A549 (cell line): ENCODE measurements around the gene ARMH1. TPM values are rescaled to one million over a fixed set of nuclear protein-coding genes. Genes with fewer than 3 reads are reported as not detected.
A peak's percentile ranks its signal among the peaks of the same experiment; 100 is the strongest.

Source experiments
- CEBPB ChIP-seq, 2 experiments: fragments of >200 bp in 1 of 2; sonication (Bioruptor Twin) in 1 of 2; formaldehyde crosslinking in 1 of 2; IDR thresholded peaks; 2 replicates each; pipeline ENCODE4 v1.6.1; 2012 to 2016
- CHD4 ChIP-seq: fragments of 200-600 bp; sonication (generic); IDR thresholded peaks from 2 replicates; pipeline ENCODE4 v1.6.1; 2016; ENCODE audit warnings: antibody characterized with exemption, mild to moderate bottlenecking, borderline replicate concordance
- CTCF ChIP-seq: fragments of >200 bp; sonication (Bioruptor Twin); formaldehyde crosslinking; IDR thresholded peaks from 3 replicates; pipeline ENCODE4 v1.5.1; 2016
- E2F6 ChIP-seq: IDR thresholded peaks from 2 replicates; pipeline ENCODE4 v1.6.1; 2012; ENCODE audit warnings: low read depth, borderline replicate concordance
- EHMT2 ChIP-seq: fragments of 200-600 bp; sonication (generic); IDR thresholded peaks from 2 replicates; pipeline ENCODE4 v1.6.1; 2016; ENCODE audit warnings: antibody characterized with exemption, low read depth, mild to moderate bottlenecking, moderate library complexity
- FOSB ChIP-seq: fragments of 250-450 bp; sonication (Bioruptor Pico); IDR thresholded peaks from 2 replicates; pipeline ENCODE4 v1.5.0; 2020; ENCODE audit warnings: mild to moderate bottlenecking, moderate library complexity
- FOXS1 ChIP-seq: fragments of 250-450 bp; sonication (Bioruptor Pico); IDR thresholded peaks from 2 replicates; pipeline ENCODE4 v1.5.0; 2020; ENCODE audit warnings: mild to moderate bottlenecking, moderate library complexity
- HMGXB4 ChIP-seq: fragments of 250-450 bp; sonication (Bioruptor Pico); IDR thresholded peaks from 2 replicates; pipeline ENCODE4 v1.5.0; 2021; ENCODE audit warnings: mild to moderate bottlenecking, moderate library complexity, borderline replicate concordance
- HOXA7 ChIP-seq: fragments of 250-450 bp; sonication (Bioruptor Pico); IDR thresholded peaks from 2 replicates; pipeline ENCODE4 v1.5.0; 2020; ENCODE audit warnings: mild to moderate bottlenecking, moderate library complexity
- HOXB13 ChIP-seq: fragments of 250-450 bp; sonication (Bioruptor Pico); IDR thresholded peaks from 2 replicates; pipeline ENCODE4 v1.5.0; 2020; ENCODE audit warnings: low read depth, mild to moderate bottlenecking, moderate library complexity
- HOXB5 ChIP-seq: fragments of 250-450 bp; sonication (Bioruptor Pico); IDR thresholded peaks from 2 replicates; pipeline ENCODE4 v1.5.0; 2020; ENCODE audit warnings: mild to moderate bottlenecking, moderate library complexity
- KDM1A ChIP-seq: fragments of 200-600 bp; sonication (generic); IDR thresholded peaks from 2 replicates; pipeline ENCODE4 v1.6.1; 2016; ENCODE audit warnings: low read depth, mild to moderate bottlenecking
- KDM5A ChIP-seq: fragments of 200-600 bp; sonication (generic); IDR thresholded peaks from 2 replicates; pipeline ENCODE4 v1.6.1; 2016; ENCODE audit warnings: antibody characterized with exemption, mild to moderate bottlenecking
- MAFK ChIP-seq: fragments of 450-650 bp; IDR thresholded peaks from 2 replicates; pipeline ENCODE4 v1.6.1; 2014; ENCODE audit not compliant: partially characterized antibody
- MAZ ChIP-seq: fragments of 150-350 bp; IDR thresholded peaks from 2 replicates; pipeline ENCODE4 v1.6.1; 2014; ENCODE audit warnings: antibody characterized with exemption, low read depth, low read length, borderline replicate concordance
- NPAS2 ChIP-seq: fragments of 250-450 bp; sonication (Bioruptor Pico); IDR thresholded peaks from 2 replicates; pipeline ENCODE4 v1.8.0; 2022; ENCODE audit warnings: mild to moderate bottlenecking, moderate library complexity, borderline replicate concordance
- PBX3 ChIP-seq: IDR thresholded peaks from 2 replicates; pipeline ENCODE4 v1.6.1; 2012
- PHF8 ChIP-seq: fragments of 200-600 bp; sonication (generic); IDR thresholded peaks from 2 replicates; pipeline ENCODE4 v1.6.1; 2016; ENCODE audit warnings: low read depth, mild to moderate bottlenecking, antibody characterized with exemption, moderate library complexity, borderline replicate concordance
- POLR2AphosphoS2 ChIP-seq: conservative IDR thresholded peaks from 2 replicates; pipeline ENCODE4 v1.6.1; 2012; ENCODE audit warnings: low read length, improper control_type of control experiment, inconsistent platforms
- RARB ChIP-seq: fragments of 250-450 bp; sonication (Bioruptor Pico); IDR thresholded peaks from 2 replicates; pipeline ENCODE4 v1.8.0; 2021; ENCODE audit warnings: mild to moderate bottlenecking, moderate library complexity
- RFX5 ChIP-seq: fragments of 450-650 bp; IDR thresholded peaks from 2 replicates; pipeline ENCODE4 v1.7.1; 2014; ENCODE audit warnings: antibody characterized with exemption, mild to moderate bottlenecking, moderate library complexity
- RNF2 ChIP-seq: fragments of 200-600 bp; sonication (generic); IDR thresholded peaks from 2 replicates; pipeline ENCODE4 v1.6.1; 2016; ENCODE audit warnings: low read depth, mild to moderate bottlenecking, antibody characterized with exemption, moderate library complexity, borderline replicate concordance
- USF2 ChIP-seq: fragments of 450-650 bp; IDR thresholded peaks from 2 replicates; pipeline ENCODE4 v1.6.1; 2014; ENCODE audit warnings: antibody characterized with exemption
- ZC3H11A ChIP-seq: fragments of 450-650 bp; IDR thresholded peaks from 2 replicates; pipeline ENCODE4 v1.6.1; 2014; ENCODE audit warnings: antibody characterized with exemption, mild to moderate bottlenecking
- ZFP36 ChIP-seq: fragments of 450-650 bp; IDR thresholded peaks from 2 replicates; pipeline ENCODE4 v1.6.1; 2014; ENCODE audit warnings: borderline replicate concordance; ENCODE audit not compliant: partially characterized antibody
- ZSCAN20 ChIP-seq: fragments of 250-450 bp; sonication (Bioruptor Pico); IDR thresholded peaks from 2 replicates; pipeline ENCODE4 v1.8.0; 2022; ENCODE audit warnings: mild to moderate bottlenecking, moderate library complexity
- polyA plus RNA-seq, 4 experiments: library from polyadenylated mRNA; depleted of rRNA in 3 of 4; stranded (reverse); fragments of >200 nt; fragmentation: RNase III in 1 of 4; extraction: RNeasy Plus Mini Kit Qiagen cat#74134 plus additional on column Dnase treatment in 1 of 4; gene quantifications; 2 replicates in 3 of 4; 3 replicates in 1 of 4; pipeline ENCODE4 v1.2.3, GENCODE V29; 2011 to 2017
- TF ChIP-seq, protein P1 (sequence below): fragments of 200-600 bp; sonication (generic); IDR thresholded peaks from 2 replicates; pipeline ENCODE4 v1.6.1; 2016; ENCODE audit warnings: antibody characterized with exemption, mild to moderate bottlenecking, moderate library complexity
- TF ChIP-seq, protein P2 (sequence below): IDR thresholded peaks from 2 replicates; pipeline ENCODE4 v1.6.1; 2012
- TF ChIP-seq, protein P3 (sequence below): fragments of 250-450 bp; sonication (Bioruptor Pico); IDR thresholded peaks from 2 replicates; pipeline ENCODE4 v1.5.0; 2020; ENCODE audit warnings: low read depth, mild to moderate bottlenecking, moderate library complexity

The ARMH1 gene
- polyA plus RNA-seq, 2 of the 4 experiments (the other 2 are of a cell fraction), result 2.4 to 2.7 TPM

DNA sequence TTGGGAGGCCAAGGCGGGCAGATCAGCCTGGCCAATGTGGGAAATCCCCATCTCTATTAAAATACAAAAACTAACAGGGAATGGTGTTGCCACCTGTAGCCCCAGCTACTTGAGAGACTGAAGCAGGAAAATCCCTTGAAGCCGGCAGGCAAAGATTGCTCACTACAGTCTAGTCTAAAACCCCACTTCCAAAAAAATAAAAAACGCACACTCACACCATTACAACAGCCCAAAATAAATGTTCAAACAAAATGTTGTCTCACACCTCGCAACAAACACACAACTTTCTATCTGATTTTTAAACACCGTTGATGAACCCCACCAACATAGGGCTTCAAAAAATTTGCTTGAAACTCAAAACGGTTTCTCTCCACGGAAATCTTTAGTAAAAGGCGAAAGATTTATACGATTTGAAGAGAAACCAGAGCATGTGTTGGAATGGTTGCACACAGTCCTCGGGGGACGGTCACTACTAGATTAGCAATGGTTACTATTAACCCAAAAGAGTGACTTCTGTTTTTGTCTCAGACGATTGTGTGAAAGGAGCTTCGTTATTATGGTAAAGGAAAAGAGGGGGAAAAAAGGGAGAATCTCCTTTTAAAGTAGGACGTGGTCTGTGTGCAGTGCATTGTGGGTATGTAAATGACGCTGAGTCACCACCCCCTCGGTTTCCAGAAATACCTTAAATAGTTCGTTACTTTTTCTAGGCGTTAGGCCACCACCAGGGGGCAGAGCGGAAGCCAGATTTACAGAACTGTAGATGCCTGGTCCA, 56.4 kb downstream of the ARMH1 start, which contains the start of gene RNU5D-1 (continued):
- TF ChIP-seq PHF8 (no peak), NPAS2 (CRISPR knock-in tag) (no peak), HOXB13 (CRISPR knock-in tag) (peak; percentile 57; the same call in 1 of the 2 replicates), E2F6 (peak; percentile 92), PBX3 (peak; percentile 74; the same call in 1 of the 2 replicates), MAZ (peak; percentile 33; the same call in 1 of the 2 replicates), HOXB5 (CRISPR knock-in tag) (peak; percentile 48; the same call in 1 of the 2 replicates), RFX5 (no peak), KDM1A (no peak), MAFK (peak; percentile 29), RARB (CRISPR knock-in tag) (peak; percentile 99), ZC3H11A (no peak), RNF2 (no peak; the same call in 1 of the 2 replicates), CEBPB (IDR thresholded peaks at IDR 0.05) (no peak), FOSB (CRISPR knock-in tag) (peak; percentile 99), ZSCAN20 (CRISPR knock-in tag) (no peak; the same call in 1 of the 2 replicates), HOXA7 (peak; percentile 99), USF2 (no peak), FOXS1 (CRISPR knock-in tag) (peak; percentile 14; the same call in 1 of the 2 replicates), KDM5A (no peak), CTCF (peak; percentile 68), ZFP36 (no peak), POLR2AphosphoS2 (no peak), CHD4 (no peak), EHMT2 (no peak), HMGXB4 (CRISPR knock-in tag) (peak; percentile 95; the same call in 1 of the 2 replicates)
- TF ChIP-seq, protein P1, sequence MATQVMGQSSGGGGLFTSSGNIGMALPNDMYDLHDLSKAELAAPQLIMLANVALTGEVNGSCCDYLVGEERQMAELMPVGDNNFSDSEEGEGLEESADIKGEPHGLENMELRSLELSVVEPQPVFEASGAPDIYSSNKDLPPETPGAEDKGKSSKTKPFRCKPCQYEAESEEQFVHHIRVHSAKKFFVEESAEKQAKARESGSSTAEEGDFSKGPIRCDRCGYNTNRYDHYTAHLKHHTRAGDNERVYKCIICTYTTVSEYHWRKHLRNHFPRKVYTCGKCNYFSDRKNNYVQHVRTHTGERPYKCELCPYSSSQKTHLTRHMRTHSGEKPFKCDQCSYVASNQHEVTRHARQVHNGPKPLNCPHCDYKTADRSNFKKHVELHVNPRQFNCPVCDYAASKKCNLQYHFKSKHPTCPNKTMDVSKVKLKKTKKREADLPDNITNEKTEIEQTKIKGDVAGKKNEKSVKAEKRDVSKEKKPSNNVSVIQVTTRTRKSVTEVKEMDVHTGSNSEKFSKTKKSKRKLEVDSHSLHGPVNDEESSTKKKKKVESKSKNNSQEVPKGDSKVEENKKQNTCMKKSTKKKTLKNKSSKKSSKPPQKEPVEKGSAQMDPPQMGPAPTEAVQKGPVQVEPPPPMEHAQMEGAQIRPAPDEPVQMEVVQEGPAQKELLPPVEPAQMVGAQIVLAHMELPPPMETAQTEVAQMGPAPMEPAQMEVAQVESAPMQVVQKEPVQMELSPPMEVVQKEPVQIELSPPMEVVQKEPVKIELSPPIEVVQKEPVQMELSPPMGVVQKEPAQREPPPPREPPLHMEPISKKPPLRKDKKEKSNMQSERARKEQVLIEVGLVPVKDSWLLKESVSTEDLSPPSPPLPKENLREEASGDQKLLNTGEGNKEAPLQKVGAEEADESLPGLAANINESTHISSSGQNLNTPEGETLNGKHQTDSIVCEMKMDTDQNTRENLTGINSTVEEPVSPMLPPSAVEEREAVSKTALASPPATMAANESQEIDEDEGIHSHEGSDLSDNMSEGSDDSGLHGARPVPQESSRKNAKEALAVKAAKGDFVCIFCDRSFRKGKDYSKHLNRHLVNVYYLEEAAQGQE, result peak; percentile 80
- TF ChIP-seq, protein P2, sequence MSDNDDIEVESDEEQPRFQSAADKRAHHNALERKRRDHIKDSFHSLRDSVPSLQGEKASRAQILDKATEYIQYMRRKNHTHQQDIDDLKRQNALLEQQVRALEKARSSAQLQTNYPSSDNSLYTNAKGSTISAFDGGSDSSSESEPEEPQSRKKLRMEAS, result peak; percentile 75
- TF ChIP-seq, protein P3, sequence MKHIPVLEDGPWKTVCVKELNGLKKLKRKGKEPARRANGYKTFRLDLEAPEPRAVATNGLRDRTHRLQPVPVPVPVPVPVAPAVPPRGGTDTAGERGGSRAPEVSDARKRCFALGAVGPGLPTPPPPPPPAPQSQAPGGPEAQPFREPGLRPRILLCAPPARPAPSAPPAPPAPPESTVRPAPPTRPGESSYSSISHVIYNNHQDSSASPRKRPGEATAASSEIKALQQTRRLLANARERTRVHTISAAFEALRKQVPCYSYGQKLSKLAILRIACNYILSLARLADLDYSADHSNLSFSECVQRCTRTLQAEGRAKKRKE (CRISPR knock-in tag), result peak; percentile 88; the same call in 1 of the 2 replicates
